K562 (cell line): ENCODE results near the gene HHATL. TPM values are rescaled to one million over a fixed set of nuclear protein-coding genes. Genes with fewer than 3 reads are reported as not detected.

Experiments
- CCNT2 ChIP-seq: IDR thresholded peaks from 2 replicates; pipeline ENCODE4 v1.6.1; 2011; ENCODE audit warnings: borderline replicate concordance, low read depth, mild to moderate bottlenecking, moderate library complexity, mixed read lengths, low read length; ENCODE audit not compliant: insufficient read length; ENCODE audit errors: extremely low read depth
- ELK3 ChIP-seq: fragments of 450-650 bp; formaldehyde crosslinking; IDR thresholded peaks from 2 replicates; pipeline ENCODE4 v1.4.0; 2020; ENCODE audit warnings: mild to moderate bottlenecking
- ETV5 ChIP-seq: sonication (generic); formaldehyde crosslinking; IDR thresholded peaks from 2 replicates; pipeline ENCODE4 v1.4.0; 2020; ENCODE audit warnings: low read depth, mild to moderate bottlenecking, missing genetic modification reagents
- FOXP4 ChIP-seq: sonication (generic); formaldehyde crosslinking; IDR thresholded peaks from 2 replicates; pipeline ENCODE4 v1.8.0; 2022; ENCODE audit warnings: mild to moderate bottlenecking, missing genetic modification reagents, borderline replicate concordance
- HSF4 ChIP-seq: fragments of 250-450 bp; sonication (Bioruptor Pico); IDR thresholded peaks from 2 replicates; pipeline ENCODE4 v2.1.2; 2022; ENCODE audit warnings: mild to moderate bottlenecking, moderate library complexity, borderline replicate concordance
- MYC ChIP-seq, 2 experiments: fragments of 250-450 bp in 1 of 2; sonication (Bioruptor Pico) in 1 of 2; IDR thresholded peaks; 2 replicates each; pipeline versions ENCODE4 v1.5.1 to v1.6.1; 2012 to 2021; ENCODE audit warnings: low read depth in 2 of 2, borderline replicate concordance in 1 of 2, improper control_type of control experiment in 1 of 2, low read length in 1 of 2, mild to moderate bottlenecking in 1 of 2, moderate library complexity in 1 of 2
- PHB ChIP-seq: fragments of 250-450 bp; sonication (Bioruptor Pico); IDR thresholded peaks from 2 replicates; pipeline ENCODE4 v1.5.0; 2021
- SMAD3 ChIP-seq: fragments of 450-650 bp; formaldehyde crosslinking; conservative IDR thresholded peaks from 2 replicates; pipeline ENCODE4 v1.4.0; 2020; ENCODE audit warnings: mild to moderate bottlenecking
- ZNF324 ChIP-seq: fragments of 250-450 bp; sonication (Bioruptor Pico); IDR thresholded peaks from 2 replicates; pipeline ENCODE4 v1.4.0; 2020; ENCODE audit warnings: mild to moderate bottlenecking
- ZNF41 ChIP-seq: fragments of 250-450 bp; sonication (Bioruptor Pico); conservative IDR thresholded peaks from 2 replicates; pipeline ENCODE4 v1.4.0; 2020; ENCODE audit warnings: mild to moderate bottlenecking
- polyA plus RNA-seq, 8 experiments: library from polyadenylated mRNA; depleted of rRNA in 4 of 8; stranded (reverse) in 5 of 8; unstranded in 3 of 8; fragments of >200 nt; fragmentation: Nextera tagmentation in 2 of 8; fragmentation: Illumina TruSeq in 1 of 8; extraction: Ambion mirVana in 2 of 8; extraction: Trizol in 1 of 8; gene quantifications; 2 replicates each; pipeline versions ENCODE4 v1.2.1 to v1.2.3, GENCODE V29; 2011 to 2014; ENCODE audit warnings: inconsistent platforms in 1 of 8, missing spikeins in 1 of 8
- total RNA-seq, 7 experiments: library from RNA; depleted of rRNA in 6 of 7; stranded (reverse); fragments of >200 nt in 6 of 7; fragmentation: Illumina TruSeq in 2 of 7; extraction: Trizol in 2 of 7; gene quantifications; 2 replicates each; pipeline versions ENCODE4 v1.2.1 to v1.2.3, GENCODE V29; 2011 to 2021; ENCODE audit warnings: low replicate concordance in 1 of 7
- TF ChIP-seq, protein P1 (sequence below): fragments of 450-650 bp; IDR thresholded peaks from 2 replicates; pipeline ENCODE4 v1.6.1; 2016; ENCODE audit warnings: low read depth
- TF ChIP-seq, protein P2 (sequence below): sonication (generic); formaldehyde crosslinking; IDR thresholded peaks from 2 replicates; pipeline ENCODE4 v1.8.0; 2023; ENCODE audit warnings: mild to moderate bottlenecking, missing genetic modification reagents

The HHATL gene
- total and polyA plus RNA-seq, 9 of the 15 experiments (the other 6 are each of a cell fraction or from before 2014, with no cell fraction given): not detected

DNA sequence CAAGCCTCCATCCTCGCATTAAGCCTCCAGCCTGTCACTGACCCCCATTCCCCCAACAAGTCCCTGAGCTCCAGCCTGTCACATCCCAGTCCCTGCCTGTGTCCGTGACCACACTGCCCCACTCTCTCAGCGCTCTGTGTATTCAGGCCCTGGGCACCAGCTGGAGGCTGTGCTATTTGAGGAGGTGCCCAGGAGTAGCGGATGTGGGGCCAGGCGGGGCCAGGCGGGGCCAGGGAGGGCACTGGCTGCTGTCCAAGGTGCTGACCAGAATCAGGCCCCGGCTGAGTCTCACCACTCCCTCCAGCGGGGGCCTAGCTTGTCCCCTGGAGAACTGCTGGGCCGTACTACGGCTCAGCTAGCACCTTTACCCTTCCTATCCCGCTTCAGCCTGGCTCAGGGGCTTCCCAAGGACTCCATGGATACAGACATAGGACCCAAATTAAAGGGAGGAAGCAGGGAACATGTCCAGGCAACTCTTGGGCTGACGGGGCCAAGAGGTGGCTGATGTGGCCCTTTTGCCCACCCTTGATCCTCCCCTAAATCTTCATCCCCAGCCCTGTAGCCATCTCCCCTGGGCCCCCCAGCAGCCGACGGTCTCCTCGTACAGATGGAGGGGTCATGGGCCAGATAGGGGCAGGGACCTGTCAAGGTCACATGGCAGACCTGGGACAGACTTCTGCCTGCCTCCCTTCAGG is 1.1 kb downstream of the HHATL start (continued):
- TF ChIP-seq, protein P1, sequence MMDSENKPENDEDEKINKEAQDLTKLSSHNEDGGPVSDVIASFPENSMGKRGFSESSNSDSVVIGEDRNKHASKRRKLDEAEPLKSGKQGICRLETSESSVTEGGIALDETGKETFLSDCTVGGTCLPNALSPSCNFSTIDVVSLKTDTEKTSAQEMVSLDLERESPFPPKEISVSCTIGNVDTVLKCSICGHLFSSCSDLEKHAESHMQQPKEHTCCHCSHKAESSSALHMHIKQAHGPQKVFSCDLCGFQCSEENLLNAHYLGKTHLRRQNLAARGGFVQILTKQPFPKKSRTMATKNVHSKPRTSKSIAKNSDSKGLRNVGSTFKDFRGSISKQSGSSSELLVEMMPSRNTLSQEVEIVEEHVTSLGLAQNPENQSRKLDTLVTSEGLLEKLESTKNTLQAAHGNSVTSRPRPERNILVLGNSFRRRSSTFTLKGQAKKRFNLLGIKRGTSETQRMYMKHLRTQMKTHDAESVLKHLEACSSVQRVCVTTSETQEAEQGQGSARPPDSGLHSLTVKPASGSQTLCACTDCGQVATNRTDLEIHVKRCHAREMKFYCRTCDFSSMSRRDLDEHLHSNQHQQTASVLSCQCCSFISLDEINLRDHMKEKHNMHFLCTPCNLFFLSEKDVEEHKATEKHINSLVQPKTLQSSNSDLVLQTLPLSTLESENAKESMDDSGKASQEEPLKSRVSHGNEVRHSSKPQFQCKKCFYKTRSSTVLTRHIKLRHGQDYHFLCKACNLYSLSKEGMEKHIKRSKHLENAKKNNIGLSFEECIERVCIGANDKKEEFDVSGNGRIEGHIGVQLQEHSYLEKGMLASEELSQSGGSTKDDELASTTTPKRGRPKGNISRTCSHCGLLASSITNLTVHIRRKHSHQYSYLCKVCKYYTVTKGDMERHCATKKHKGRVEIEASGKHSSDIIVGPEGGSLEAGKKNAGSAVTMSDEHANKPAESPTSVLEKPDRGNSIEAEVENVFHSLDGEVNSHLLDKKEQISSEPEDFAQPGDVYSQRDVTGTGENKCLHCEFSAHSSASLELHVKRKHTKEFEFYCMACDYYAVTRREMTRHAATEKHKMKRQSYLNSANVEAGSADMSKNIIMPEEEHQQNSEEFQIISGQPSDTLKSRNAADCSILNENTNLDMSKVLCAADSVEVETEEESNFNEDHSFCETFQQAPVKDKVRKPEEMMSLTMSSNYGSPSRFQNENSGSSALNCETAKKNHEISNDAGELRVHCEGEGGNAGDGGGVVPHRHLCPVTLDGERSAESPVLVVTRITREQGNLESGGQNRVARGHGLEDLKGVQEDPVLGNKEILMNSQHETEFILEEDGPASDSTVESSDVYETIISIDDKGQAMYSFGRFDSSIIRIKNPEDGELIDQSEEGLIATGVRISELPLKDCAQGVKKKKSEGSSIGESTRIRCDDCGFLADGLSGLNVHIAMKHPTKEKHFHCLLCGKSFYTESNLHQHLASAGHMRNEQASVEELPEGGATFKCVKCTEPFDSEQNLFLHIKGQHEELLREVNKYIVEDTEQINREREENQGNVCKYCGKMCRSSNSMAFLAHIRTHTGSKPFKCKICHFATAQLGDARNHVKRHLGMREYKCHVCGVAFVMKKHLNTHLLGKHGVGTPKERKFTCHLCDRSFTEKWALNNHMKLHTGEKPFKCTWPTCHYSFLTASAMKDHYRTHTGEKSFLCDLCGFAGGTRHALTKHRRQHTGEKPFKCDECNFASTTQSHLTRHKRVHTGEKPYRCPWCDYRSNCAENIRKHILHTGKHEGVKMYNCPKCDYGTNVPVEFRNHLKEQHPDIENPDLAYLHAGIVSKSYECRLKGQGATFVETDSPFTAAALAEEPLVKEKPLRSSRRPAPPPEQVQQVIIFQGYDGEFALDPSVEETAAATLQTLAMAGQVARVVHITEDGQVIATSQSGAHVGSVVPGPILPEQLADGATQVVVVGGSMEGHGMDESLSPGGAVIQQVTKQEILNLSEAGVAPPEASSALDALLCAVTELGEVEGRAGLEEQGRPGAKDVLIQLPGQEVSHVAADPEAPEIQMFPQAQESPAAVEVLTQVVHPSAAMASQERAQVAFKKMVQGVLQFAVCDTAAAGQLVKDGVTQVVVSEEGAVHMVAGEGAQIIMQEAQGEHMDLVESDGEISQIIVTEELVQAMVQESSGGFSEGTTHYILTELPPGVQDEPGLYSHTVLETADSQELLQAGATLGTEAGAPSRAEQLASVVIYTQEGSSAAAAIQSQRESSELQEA: no peak
- TF ChIP-seq ZNF41 (CRISPR knock-in tag) (no peak), CCNT2 (no peak), ZNF324 (CRISPR knock-in tag) (no peak), ETV5 (CRISPR knock-in tag) (peak; percentile 45; the same call in 1 of the 2 replicates), HSF4 (no peak), MYC (IDR thresholded peaks at IDR 0.05; ENCODE audit: low read depth, low read length) (no peak), MYC (CRISPR knock-in tag; IDR thresholded peaks at IDR 0.05; ENCODE audit: borderline replicate concordance, low read depth) (no peak), ELK3 (no peak), FOXP4 (CRISPR knock-in tag) (0 out of 2 replicates have a peak, but pooled peaks have one; percentile 77), PHB (CRISPR knock-in tag) (no peak), SMAD3 (CRISPR knock-in tag) (no peak)
- TF ChIP-seq, protein P2, sequence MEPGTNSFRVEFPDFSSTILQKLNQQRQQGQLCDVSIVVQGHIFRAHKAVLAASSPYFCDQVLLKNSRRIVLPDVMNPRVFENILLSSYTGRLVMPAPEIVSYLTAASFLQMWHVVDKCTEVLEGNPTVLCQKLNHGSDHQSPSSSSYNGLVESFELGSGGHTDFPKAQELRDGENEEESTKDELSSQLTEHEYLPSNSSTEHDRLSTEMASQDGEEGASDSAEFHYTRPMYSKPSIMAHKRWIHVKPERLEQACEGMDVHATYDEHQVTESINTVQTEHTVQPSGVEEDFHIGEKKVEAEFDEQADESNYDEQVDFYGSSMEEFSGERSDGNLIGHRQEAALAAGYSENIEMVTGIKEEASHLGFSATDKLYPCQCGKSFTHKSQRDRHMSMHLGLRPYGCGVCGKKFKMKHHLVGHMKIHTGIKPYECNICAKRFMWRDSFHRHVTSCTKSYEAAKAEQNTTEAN (CRISPR knock-in tag): no peak
